Spleen (tissue), 11 donors: ENCODE data around the gene CLK1. TPM values are rescaled to one million over a fixed set of nuclear protein-coding genes. Genes with fewer than 3 reads are reported as not detected.
"Not testable (repeated sequence)": the region's sequence is repeated elsewhere in the genome, so short reads cannot be mapped to it uniquely, and the experiment has no call there.

Source experiments
- DNase-seq: peaks from one replicate; pipeline ENCODE4 v3.0.0-alpha.2; 2020
- H3K27ac ChIP-seq, 8 donors: fragments of 200-600 bp; sonication (generic) in 7 of 8; 1 replicate in 4 of 8; 2 replicates in 4 of 8; pipeline versions ENCODE4 v1.5.0 to v1.8.0; 2016 to 2021; ENCODE audit warnings: inconsistent platforms in 4 of 8, mild to moderate bottlenecking in 4 of 8, moderate library complexity in 1 of 8
- H3K27me3 ChIP-seq, 7 donors: fragments of 200-600 bp; sonication (generic) in 6 of 7; replicated peaks in 1 of 7; 1 replicate in 4 of 7; 2 replicates in 3 of 7; pipeline versions ENCODE4 v1.5.0 to v1.8.0; 2016 to 2021; ENCODE audit warnings: inconsistent platforms in 3 of 7, mild to moderate bottlenecking in 1 of 7
- H3K36me3 ChIP-seq, 6 donors: fragments of 200-600 bp; sonication (generic) in 5 of 6; 1 replicate in 4 of 6; 2 replicates in 2 of 6; pipeline versions ENCODE4 v1.5.0 to v1.8.0; 2016 to 2021; ENCODE audit warnings: inconsistent platforms in 2 of 6
- H3K4me1 ChIP-seq, 6 donors: fragments of 200-600 bp; sonication (generic) in 5 of 6; 1 replicate in 3 of 6; 2 replicates in 3 of 6; pipeline versions ENCODE4 v1.5.0 to v1.8.0; 2016 to 2021; ENCODE audit warnings: inconsistent platforms in 3 of 6
- H3K4me3 ChIP-seq, 8 donors: fragments of 200-600 bp; sonication (generic) in 7 of 8; 1 replicate in 4 of 8; 2 replicates in 4 of 8; pipeline versions ENCODE4 v1.5.0 to v1.8.0; 2016 to 2021; ENCODE audit warnings: inconsistent platforms in 4 of 8, mild to moderate bottlenecking in 4 of 8, moderate library complexity in 2 of 8
- H3K9me3 ChIP-seq, 8 donors: fragments of 200-600 bp; sonication (generic) in 7 of 8; 1 replicate in 4 of 8; 2 replicates in 4 of 8; pipeline versions ENCODE4 v1.5.0 to v1.8.0; 2016 to 2021; ENCODE audit warnings: inconsistent platforms in 4 of 8
- POLR2A ChIP-seq, 3 donors: fragments of 450-650 bp; IDR thresholded peaks; one replicate each; pipeline ENCODE4 v1.5.1; 2017; ENCODE audit warnings: antibody characterized with exemption in 3 of 3, mild to moderate bottlenecking in 1 of 3
- POLR2AphosphoS5 ChIP-seq, 3 donors: sonication (generic); formaldehyde crosslinking; IDR thresholded peaks; one replicate each; pipeline ENCODE4 v1.5.1; 2017; ENCODE audit warnings: antibody characterized with exemption in 3 of 3
- WGBS, 5 donors: extraction: QIAGEN DNeasy Blood & Tissue Kit in 3 of 5; methylation state at CpG; one replicate each; pipeline versions ENCODE4 v1.1.5 to v1.1.7; 2013 to 2018; 5-methylcytosine and 5-hydroxymethylcytosine counted together
- intact Hi-C: fragments of 100-400 bp; cut with DNase I; formaldehyde crosslinking; loops from one replicate; pipeline ENCODE4 v1.15.0; 2023; ENCODE audit warnings: low total_unique reads
- polyA plus RNA-seq, 3 donors: library from polyadenylated mRNA; stranded (reverse); fragments of 200-250 nt; gene quantifications; one replicate each; pipeline ENCODE4 v1.2.1, GENCODE V29; 2013
- total RNA-seq, 7 donors: library from RNA; depleted of rRNA in 3 of 7; stranded (reverse); fragments of >200 nt in 3 of 7; fragmentation: NEBNext Ultra II Directional in 4 of 7; extraction: Animal tissue kit (Norgen Biotek cat#: 25700) in 4 of 7; gene quantifications; one replicate each; pipeline versions ENCODE4 v1.1.0 to v1.2.1, GENCODE V29; 2016 to 2021
- TF ChIP-seq, protein P1 (sequence below), 11 experiments: fragments of 200-600 bp in 7 of 11; fragments of 450-650 bp in 4 of 11; sonication (generic) in 4 of 11; IDR thresholded peaks in 8 of 11; conservative IDR thresholded peaks in 3 of 11; 1 replicate in 7 of 11; 2 replicates in 4 of 11; pipeline versions ENCODE4 v1.4.0 to v1.8.0; 2016 to 2021; ENCODE audit warnings: antibody characterized with exemption in 11 of 11, inconsistent platforms in 4 of 11, mild to moderate bottlenecking in 1 of 11
- donor health status: healthy with polysubstance abuse.
- donor health status: DM: no; HTN: no; CAD: no; lungs with moderate emphysema.
- donor health status: DM: no; HTN: no; CAD: no.
- donor health status: Bipolar disorder and iron deficiency.
- donor health status: healthy.
- donor health status: DM: no; HTN: no; CAD: no.
- donor health status: DM: yes; HTN: yes; CAD: no.

CLK1 gene
- total and polyA plus RNA-seq, 10 donors = 161 to 737 (median 217) TPM

DNA sequence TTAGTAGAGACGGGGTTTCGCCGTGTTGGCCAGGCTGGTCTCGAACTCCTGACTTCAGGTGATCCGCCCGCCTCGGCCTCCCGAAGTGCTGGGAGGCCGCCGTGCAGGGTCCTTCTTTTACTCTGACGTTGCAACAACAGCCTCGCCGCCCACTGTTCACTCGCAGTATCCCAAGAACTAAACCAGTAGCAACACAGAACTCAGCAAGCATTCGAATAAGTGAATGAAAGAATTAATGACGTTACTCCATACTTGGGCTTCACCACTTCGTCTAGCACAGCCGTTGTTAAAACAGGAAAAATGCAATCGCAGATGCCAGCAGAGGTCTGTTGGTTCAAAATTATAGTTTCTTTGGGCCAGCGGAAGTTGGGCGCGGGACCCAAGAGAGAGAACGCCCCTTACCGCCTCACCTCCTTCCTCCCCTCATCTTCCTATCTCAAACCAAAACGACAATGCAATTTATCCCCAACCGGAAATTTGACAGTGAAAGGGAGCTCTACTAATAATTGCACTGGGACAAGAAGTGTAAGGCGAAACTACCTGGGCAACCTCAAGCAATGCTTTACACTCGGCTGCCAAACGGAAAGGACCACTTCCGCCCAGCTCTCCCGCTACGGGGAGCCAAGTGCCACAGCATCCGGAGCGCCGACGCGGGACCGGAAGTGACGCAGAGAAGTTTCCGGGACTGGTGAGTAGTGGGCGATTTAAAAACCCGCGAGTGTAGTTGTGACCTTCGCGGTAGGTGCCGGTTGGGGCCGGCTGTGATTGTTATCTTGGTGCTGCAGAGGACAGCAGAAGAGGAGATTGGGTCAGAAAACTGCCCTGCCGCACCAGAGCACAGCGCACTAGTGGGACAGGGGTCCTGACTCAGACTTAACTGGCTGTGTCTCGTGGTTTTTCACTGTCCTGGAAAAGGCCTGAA lies 24.5 kb upstream of the CLK1 start, which contains the start of the genes NIF3L1 and PPIL3:
TSS of gene NIF3L1 (plus strand) at position 668 of the 922 bp plus-strand sequence. CDS start 2,573 bp downstream, outside the sequence.
TSS of gene PPIL3 (minus strand) at position 374 of the 922 bp plus-strand sequence. CDS start 1,462 bp downstream, outside the sequence.
- intact Hi-C loops = no loop called here
- Histone ChIP-seq H3K36me3 (peaks cover 0 to 52% (median 19%) of the 10 kb centered on the region in 6 donors), H3K27ac (peak within 1 kb of the TSS; percentile 90 to 98 (median 96)), H3K4me1 (peaks cover 24 to 59% (median 34%) of the 10 kb centered on the region in 6 donors), H3K27me3 (no peaks in the 10 kb centered on the region), H3K9me3 (no peaks in the 10 kb centered on the region), H3K4me3 (peak within 1 kb of the TSS; percentile 46 to 83 (median 66))
- WGBS, 5 donors = 0 to 1% (median 0%) methylated on average over 45 to 50 of the region's 50 CpGs
- TF ChIP-seq, protein P1, sequence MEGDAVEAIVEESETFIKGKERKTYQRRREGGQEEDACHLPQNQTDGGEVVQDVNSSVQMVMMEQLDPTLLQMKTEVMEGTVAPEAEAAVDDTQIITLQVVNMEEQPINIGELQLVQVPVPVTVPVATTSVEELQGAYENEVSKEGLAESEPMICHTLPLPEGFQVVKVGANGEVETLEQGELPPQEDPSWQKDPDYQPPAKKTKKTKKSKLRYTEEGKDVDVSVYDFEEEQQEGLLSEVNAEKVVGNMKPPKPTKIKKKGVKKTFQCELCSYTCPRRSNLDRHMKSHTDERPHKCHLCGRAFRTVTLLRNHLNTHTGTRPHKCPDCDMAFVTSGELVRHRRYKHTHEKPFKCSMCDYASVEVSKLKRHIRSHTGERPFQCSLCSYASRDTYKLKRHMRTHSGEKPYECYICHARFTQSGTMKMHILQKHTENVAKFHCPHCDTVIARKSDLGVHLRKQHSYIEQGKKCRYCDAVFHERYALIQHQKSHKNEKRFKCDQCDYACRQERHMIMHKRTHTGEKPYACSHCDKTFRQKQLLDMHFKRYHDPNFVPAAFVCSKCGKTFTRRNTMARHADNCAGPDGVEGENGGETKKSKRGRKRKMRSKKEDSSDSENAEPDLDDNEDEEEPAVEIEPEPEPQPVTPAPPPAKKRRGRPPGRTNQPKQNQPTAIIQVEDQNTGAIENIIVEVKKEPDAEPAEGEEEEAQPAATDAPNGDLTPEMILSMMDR (IDR thresholded peaks at IDR 0.05 in 8 of 11, conservative IDR thresholded peaks at IDR 0.05 in 3 of 11) = peak in 3 of 11 experiments; percentile 9 to 18 (median 13)
- TF ChIP-seq POLR2AphosphoS5 (IDR thresholded peaks at IDR 0.05) = peak; percentile 94 to 97 (median 96)
- peak in 1 of 3 donors; percentile 44 for TF ChIP-seq POLR2A (IDR thresholded peaks at IDR 0.05)
- DNase-seq = peak; percentile 99

DNA sequence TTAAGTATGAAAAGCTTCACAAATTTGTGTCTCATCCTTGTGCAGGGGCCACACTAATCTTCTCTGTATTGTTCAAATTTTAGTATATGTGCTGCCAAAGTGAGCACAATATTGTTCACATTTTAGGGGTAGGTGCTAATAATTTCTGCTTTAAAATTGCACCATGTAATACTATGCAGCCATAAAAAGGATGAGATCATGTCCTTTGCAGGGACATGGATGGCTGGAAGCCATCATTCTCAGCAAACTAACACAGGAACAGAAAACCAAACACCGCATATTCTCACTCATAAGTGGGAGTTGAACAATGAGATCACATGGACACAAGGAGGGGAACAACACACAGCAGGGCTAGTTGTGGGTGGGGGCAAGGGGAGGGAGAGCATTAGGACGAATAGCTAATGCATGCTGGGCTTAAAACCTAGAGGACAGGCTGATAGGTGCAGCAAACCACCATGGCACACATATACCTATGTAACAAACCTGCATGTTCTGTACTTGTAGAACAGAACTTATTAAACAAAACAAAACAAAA lies 17.3 kb upstream of the CLK1 start:
- Histone ChIP-seq H3K4me1 (peaks cover 0 to 12% (median 6%) of the 10 kb centered on the region in 6 donors), H3K36me3 (peaks cover 6 to 100% (median 80%) of the 10 kb centered on the region in 6 donors)
- WGBS, 5 donors = 82 to 100% (median 88%) methylated on average over 2 of the region's 2 CpGs
- DNase-seq, intact Hi-C loops, H3K4me3 ChIP-seq, H3K27me3 ChIP-seq, H3K27ac ChIP-seq, H3K9me3 ChIP-seq: not testable (repeated sequence)

DNA sequence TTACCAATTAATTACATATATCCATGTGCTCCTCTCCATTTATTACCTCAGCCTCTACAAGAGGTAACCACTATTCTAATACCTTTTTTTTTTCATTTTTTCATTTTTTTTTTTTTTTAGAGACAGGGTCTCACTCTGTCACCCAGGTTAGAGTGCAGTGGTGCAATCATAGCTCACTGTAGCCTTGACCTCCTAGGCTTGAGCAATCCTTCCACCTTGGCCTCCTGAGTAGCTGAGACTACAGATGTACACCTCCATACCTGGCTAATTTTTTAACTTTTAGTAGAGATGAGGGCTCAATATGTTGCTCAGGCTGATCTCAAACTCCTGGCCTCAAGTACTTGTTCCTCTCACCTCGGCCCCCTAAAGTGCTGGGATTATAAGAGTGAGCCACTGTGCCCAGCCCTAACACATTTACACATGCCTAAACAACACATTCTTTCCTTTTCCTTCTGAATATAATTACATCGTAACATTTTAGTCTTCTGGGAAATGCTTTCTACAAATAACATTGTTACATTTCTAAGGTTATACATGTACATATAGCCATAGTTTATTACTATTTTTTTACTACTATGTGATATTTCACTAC lies 13.9 kb upstream of the CLK1 start:
- TF ChIP-seq POLR2A (IDR thresholded peaks at IDR 0.05) (no peak), POLR2AphosphoS5 (IDR thresholded peaks at IDR 0.05) (no peak)
- TF ChIP-seq, protein P1 (IDR thresholded peaks at IDR 0.05 in 8 of 11, conservative IDR thresholded peaks at IDR 0.05 in 3 of 11) = no peak
- intact Hi-C loops = no loop called here
- DNase-seq = no peak
- no peak overlapping the region for H3K4me3 ChIP-seq
- 91 to 100% (median 96%) methylated on average over 2 of the region's 2 CpGs for WGBS, 5 donors
- no peaks in the 10 kb centered on the region for H3K27me3 ChIP-seq
- no peak overlapping the region for H3K27ac ChIP-seq
- H3K4me1 ChIP-seq = no peaks in the 10 kb centered on the region
- H3K9me3 ChIP-seq = no peaks in the 10 kb centered on the region
- H3K36me3 ChIP-seq = peaks cover 3 to 100% (median 83%) of the 10 kb centered on the region in 6 donors

DNA sequence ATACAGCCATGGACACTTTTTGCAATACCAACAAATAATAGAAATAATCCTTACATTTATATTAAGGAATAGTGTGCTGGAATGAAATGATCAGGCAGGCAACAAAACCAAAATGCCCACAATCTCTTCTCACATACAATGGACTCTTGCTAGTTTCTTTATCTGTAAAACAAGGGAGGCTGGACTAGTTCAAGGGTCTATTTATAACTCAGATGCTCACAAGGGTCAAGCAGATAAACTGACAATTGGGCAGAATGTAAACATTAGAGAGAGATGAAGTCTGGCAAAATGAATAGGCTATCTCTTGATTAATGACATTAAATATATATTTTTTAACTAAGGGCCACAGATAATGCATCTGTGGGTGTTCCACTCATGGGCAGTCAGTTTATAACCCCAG lies 13.0 kb upstream of the CLK1 start:
- H3K27ac ChIP-seq = no peak overlapping the region
- no peaks in the 10 kb centered on the region for H3K9me3 ChIP-seq
- H3K36me3 ChIP-seq = peaks cover 3 to 100% (median 83%) of the 10 kb centered on the region in 6 donors
- no peaks in the 10 kb centered on the region for H3K27me3 ChIP-seq
- TF ChIP-seq, protein P1 (IDR thresholded peaks at IDR 0.05 in 8 of 11, conservative IDR thresholded peaks at IDR 0.05 in 3 of 11) = no peak
- TF ChIP-seq POLR2AphosphoS5 (IDR thresholded peaks at IDR 0.05) (no peak), POLR2A (IDR thresholded peaks at IDR 0.05) (no peak)
- no peaks in the 10 kb centered on the region for H3K4me1 ChIP-seq
- H3K4me3 ChIP-seq = no peak overlapping the region
- DNase-seq = no peak
- intact Hi-C loops = no loop called here
